HuH-7.5 (cell line): ENCODE data around the gene HECW1.
"Not testable (repeated sequence)": the region's sequence is repeated elsewhere in the genome, so short reads cannot be mapped to it uniquely, and the experiment has no call there.

Experiments used
- DNase-seq: peaks from one replicate; pipeline ENCODE4 v3.0.0; 2011; ENCODE audit warnings: low spot score

The HECW1 gene

DNA sequence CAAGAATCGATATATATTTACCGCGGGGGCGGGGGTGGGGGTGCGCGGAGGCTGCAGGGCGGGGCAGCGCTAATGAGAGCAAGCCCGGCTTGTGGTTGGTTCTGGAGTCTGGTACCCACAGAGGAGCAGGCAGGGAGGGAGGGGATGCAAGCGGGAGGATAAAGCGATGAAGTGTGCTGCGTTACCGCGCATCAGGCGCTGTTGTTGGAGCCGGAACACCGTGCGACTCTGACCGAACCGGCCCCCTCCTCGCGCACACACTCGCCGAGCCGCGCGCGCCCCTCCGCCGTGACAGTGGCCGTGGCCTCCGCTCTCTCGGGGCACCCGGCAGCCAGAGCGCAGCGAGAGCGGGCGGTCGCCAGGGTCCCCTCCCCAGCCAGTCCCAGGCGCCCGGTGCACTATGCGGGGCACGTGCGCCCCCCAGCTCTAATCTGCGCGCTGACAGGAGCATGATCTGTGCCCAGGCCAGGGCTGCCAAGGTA is at the start of gene HECW1:
Gene HECW1, plus strand, starts transcription at position 189 of the 482 bp plus-strand sequence. CDS start 131,259 bp downstream, outside the sequence.
- DNase-seq, result no peak

GRCh38 chr7:43071604-43072003 is 40.8 kb upstream of the HECW1 start:
- no peak for DNase-seq

DNA sequence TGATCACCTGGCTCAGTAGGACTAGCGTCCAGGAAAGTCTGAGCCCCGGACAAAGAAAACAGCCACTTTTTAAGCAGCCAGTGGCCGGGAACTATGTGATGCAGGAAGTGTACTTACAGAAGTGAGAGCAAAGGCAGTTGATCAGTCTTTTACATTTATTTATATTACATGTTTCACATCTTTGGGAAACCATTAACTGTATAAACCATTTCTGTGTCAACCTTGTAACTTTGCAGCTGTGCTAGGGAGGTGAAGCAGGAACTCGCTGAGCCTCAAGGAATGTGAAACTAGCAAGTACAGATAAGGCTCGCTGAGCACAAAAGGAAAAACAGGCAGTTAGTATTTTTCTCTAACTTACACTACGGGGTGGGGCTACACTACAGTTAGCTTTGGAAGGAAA is 39.9 kb upstream of the HECW1 start:
- DNase-seq, result no peak

GRCh38 chr7:43073811-43074210 is 38.6 kb upstream of the HECW1 start:
- not testable (repeated sequence) for DNase-seq

DNA sequence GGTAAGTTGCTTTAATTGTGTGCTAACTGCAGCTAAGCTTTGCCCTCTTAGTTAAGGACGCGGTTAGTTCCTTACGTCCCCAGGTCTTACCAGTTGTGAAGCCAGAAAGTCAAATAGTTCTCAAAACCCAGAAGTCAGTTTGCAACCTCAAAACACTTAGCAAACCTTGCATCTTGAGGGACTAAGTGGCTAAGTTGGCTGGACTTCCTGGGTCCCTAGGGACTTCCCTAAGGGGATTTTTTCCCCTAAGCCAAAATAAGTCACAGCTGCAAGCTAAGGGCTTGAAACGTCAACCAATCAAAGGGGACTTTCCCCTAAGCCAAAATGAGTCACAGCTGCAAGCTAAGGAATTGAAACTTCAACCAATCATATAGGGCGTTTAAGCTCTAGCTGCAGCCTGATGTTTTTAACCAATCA is 36.2 kb upstream of the HECW1 start:
- DNase-seq, result no peak

- DNase-seq, result no peak
Observed at GRCh38 chr7:43076606-43077005, 35.8 kb upstream of the HECW1 start.

- no peak for DNase-seq
Observed at GRCh38 chr7:43077285-43077684, 35.2 kb upstream of the HECW1 start.

- DNase-seq, result no peak
Observed at GRCh38 chr7:43077732-43078391, 34.6 kb upstream of the HECW1 start.

DNA sequence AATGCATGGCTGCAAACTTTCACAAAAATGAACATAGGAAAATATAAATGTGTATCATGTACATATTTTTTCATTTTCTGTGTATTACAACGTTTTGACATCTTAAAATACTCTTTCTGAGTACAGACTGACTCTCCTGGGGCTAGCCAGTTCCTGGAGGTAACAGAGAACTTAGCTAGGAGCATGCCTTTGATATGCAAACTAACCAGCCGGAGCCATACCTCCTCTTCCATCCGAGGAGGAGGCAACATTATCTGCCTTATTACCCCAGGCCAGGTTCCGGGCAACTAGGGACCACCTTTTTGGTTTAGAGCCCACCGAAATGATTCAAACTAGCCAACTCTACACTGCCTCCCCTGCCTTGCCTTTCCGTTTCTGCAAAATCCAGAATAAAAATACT is 33.7 kb upstream of the HECW1 start:
- DNase-seq, result no peak

- DNase-seq, result no peak
Observed at GRCh38 chr7:43081603-43082002, 30.8 kb upstream of the HECW1 start.

- no peak for DNase-seq
Observed at GRCh38 chr7:43083106-43083505, 29.3 kb upstream of the HECW1 start.

DNA sequence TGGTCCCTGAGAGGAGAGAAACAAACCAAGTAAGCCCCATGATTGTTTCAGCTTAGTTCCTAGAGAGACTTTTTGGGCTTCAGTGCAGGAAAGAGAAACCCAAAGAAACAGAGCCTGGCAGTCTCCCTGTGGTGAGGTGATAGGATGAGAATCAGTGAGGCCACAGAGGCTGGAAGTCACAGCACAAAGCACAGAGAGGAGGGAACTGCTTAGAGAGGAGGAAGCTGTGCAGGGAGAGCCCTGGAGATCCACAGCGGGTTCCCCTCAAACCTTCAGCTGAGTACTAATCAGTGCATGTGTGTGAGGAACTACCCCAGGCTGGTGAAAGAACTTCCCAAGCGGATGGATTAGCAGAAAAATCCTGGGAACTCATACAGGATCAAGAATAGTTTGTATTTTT is 27.4 kb upstream of the HECW1 start:
- DNase-seq, result no peak

GRCh38 chr7:43085992-43086391 is 26.5 kb upstream of the HECW1 start:
- no peak for DNase-seq

DNA sequence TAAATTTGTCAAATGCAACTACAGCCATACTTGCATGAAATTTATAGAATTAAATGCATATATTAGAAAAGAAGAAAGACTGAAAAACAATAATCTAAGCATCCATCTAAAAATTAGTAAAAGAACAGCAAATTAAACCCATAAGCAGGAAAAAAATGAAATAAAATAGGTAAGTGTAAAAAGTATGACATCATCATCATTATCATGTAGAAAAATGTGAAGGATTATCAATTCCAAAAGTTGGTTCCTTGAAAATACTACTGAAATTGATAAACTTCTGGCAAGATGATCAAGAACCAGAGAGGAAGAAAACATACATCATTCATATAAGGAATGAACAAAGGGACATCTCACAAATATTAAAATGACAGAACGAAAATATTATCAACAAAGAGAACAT is 19.6 kb upstream of the HECW1 start:
- no peak for DNase-seq

DNA sequence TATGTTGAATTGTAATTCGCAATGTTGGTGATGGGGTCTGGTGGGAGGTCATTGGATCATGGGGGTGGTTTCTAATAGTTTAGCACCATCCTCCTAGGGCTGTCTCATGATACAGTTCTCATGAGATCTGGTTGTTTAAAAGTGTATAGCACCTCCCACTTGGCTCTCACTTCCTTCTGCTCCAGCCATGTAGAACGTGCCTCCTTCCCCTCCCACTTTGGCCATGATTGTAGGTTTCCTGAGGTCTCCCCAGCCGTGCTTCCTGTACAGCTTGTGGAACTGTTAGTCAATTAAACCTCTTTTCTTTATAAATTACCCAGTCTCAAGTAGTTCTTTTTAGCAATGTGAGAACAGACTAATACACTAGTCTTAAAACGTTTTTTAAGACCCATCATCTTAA is 15.6 kb upstream of the HECW1 start:
- DNase-seq, result no peak

GRCh38 chr7:43099750-43100149 is 12.7 kb upstream of the HECW1 start:
- DNase-seq, result no peak

- no peak for DNase-seq
Observed at GRCh38 chr7:43104874-43105520, 7.5 kb upstream of the HECW1 start.

- DNase-seq, result no peak
Observed at GRCh38 chr7:43105521-43106120, 6.8 kb upstream of the HECW1 start.

DNA sequence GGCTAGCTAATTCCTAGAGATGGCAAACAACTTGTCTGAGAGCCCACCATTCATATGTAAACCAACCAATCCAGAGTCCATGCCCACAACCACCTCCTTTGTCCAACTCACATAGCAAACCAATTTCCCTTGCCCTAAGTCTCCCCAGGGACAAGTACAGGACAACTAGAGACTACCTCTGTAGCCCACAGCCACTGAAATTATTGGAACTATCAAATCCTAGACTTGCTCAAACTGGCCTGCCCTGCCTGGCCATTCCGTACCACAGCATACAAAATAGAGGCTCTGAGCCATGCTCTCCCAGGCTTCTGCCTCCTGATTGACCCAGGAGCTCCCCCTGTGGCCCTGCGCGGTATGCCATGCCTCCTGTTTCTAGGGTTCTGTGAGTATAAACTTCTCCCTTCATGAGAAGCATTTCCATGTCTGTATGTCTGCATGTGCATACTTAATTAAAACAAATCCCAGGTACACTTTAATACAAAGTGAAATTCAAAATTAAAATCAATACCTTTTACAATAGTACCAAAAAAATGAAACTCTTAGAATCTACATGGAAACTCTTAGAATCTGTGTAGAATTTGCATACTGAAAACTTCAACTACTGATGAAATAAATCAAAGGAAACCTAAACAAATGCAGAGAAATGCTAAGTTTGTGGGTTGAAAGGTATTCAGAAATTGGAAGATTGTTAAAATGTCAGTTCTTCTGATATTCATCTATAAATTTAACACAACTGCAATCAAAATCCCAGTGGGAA is 4.0 kb upstream of the HECW1 start:
- peak; percentile 65 for DNase-seq

DNA sequence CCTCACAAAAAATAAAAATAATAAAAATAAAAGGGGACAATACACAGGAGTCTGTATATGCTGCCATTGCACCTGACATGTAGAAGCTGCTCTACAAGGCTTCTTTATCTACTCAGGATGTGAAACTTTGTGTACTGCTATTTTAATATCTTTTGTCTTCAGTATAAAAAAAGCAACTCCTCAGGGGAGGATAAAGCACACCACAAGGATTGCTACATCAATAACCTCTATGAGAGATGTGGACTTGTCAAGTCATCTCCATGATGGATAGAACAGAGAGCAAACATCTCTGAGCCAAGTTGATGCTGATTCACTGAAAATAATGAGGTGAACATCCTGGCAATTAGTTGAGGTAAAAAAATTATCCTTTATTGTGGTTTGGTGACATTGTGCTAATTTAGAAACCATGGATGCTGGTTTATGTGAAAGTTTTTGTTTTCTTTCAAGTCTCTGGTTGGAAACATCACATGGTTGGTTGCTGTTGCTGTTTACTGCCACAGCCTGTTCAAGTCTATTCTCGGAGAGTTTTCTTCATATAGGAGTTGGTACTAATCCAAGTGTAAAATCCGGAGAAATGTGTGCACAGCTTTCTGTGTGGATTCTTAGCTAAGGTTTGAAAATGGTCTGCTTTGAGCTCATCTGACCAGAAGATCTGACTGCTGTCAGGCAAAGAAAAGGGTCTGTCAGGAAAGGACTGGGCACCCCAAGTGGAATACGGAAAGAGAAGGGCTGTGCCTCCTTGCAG is 1.5 kb upstream of the HECW1 start:
- DNase-seq, result no peak

- no peak for DNase-seq
Observed at GRCh38 chr7:43111630-43112458, 603 bp upstream of the HECW1 start.
